8988T (cell line): ENCODE measurements around the gene OR7G2.
"Not testable (repeated sequence)": the region's sequence is repeated elsewhere in the genome, so short reads cannot be mapped to it uniquely, and the experiment has no call there.

Experiments used
- DNase-seq: peaks from one replicate; pipeline ENCODE4 v3.0.0; 2011

OR7G2 gene

GRCh38 chr19:9071720-9072119, 35.6 kb downstream of the OR7G2 start:
- DNase-seq: not testable (repeated sequence)

- DNase-seq: no peak
Measured at GRCh38 chr19:9070066-9070465, 37.2 kb downstream of the OR7G2 start.

GRCh38 chr19:9065457-9066014, 41.7 kb downstream of the OR7G2 start:
- no peak for DNase-seq

GRCh38 chr19:9061879-9062278, 45.4 kb downstream of the OR7G2 start:
- no peak for DNase-seq

- DNase-seq: no peak
Measured at GRCh38 chr19:9060564-9061340, 46.5 kb downstream of the OR7G2 start.

- DNase-seq: no peak
Measured at GRCh38 chr19:9058905-9059667, 48.2 kb downstream of the OR7G2 start.

- no peak for DNase-seq
Measured at GRCh38 chr19:9057505-9058258, 49.6 kb downstream of the OR7G2 start.

- DNase-seq: not testable (repeated sequence)
Measured at GRCh38 chr19:9056131-9056530, 51.1 kb downstream of the OR7G2 start.

- no peak for DNase-seq
Measured at GRCh38 chr19:9054765-9055164, 52.5 kb downstream of the OR7G2 start.

- DNase-seq: no peak
Measured at GRCh38 chr19:9054207-9054606, 53.1 kb downstream of the OR7G2 start.

GRCh38 chr19:9053674-9054073, 53.6 kb downstream of the OR7G2 start:
- DNase-seq: not testable (repeated sequence)

- no peak for DNase-seq
Measured at GRCh38 chr19:9052894-9053293, 54.4 kb downstream of the OR7G2 start.
